Right forelimb (tissue), 1 donor: ENCODE measurements around the gene SGTB.
"Not testable (repeated sequence)": the region's sequence is repeated elsewhere in the genome, so short reads cannot be mapped to it uniquely, and the experiment has no call there.

ENCODE experiments used
- DNase-seq: peaks from one replicate; pipeline ENCODE4 v3.0.0-alpha.2; 2018

SGTB gene

DNA sequence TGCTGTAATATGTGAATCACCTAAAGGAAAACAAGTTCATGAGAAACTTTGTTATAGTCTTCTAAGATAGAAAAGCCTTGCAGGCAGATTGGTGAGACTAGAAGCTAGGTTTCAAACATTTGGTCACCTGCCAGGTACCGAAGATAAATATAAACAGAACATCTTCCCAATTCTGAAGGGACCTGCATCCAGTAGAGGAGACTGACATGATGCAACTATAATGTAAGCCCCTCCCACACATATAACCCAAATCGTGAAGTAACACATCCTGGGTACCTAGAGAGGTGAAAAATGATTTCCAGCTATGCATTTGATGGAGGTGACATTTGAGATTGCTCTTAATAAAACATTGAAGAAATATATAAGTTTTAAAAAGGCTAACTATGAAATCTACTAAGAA, 67.2 kb downstream of the SGTB start:
- DNase-seq = no peak

DNA sequence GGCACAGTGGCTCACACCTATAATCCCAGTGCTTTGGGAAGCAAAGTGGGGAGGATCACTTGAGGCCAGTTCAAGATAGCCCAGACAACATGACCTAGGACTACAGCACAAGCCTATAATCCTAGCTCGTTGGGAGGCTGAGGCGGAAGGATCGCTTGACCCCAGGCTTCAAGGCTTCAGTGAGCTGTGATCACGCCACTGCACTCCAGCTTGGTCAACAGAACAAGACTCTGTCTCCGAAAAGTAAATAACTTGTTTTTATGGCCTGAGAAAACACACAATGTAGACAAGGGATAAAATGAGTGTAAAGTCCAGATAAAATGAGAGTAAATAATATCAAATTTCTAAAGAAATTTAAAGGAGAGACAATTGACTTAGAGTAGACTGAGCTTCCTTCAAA, 70.8 kb downstream of the SGTB start:
- DNase-seq = no peak

DNA sequence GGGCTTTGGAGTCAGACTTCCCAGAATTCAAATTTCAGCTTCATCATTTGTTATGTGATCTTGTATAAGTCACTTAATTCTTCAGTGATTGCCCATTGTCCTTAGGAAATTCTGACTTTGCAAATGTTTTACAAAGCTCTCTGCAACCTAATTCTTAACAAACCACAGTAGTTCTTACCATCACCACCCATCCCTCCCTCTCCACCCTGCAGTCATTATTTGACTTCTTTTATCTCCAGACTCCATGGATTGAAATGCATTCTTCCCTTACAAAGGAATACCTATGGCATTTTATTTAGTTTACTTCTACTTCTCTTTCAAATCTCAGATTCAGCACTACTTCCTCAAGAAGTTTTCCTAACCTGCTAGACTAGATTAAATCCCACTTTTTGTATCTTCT, 74.0 kb downstream of the SGTB start:
- no peak for DNase-seq

DNA sequence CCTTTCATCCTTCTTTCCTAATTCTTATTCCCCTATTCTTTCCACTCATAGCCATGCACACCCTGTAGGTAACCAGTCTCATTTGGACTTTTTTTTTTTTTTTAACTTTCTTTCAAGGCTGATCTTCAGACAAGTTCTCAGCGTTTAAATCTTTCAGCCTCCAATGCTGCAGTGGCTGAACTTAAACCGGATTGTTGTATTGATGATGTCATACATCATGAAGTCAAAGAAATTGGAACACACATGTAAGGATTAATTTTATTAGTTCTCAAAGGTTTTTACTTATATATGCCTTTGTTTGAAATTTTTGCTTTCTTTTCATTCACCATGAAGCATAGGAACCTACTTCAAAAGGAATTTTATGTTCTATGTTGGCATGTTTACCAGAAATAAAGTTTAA, 75.0 kb downstream of the SGTB start:
- DNase-seq = no peak

DNA sequence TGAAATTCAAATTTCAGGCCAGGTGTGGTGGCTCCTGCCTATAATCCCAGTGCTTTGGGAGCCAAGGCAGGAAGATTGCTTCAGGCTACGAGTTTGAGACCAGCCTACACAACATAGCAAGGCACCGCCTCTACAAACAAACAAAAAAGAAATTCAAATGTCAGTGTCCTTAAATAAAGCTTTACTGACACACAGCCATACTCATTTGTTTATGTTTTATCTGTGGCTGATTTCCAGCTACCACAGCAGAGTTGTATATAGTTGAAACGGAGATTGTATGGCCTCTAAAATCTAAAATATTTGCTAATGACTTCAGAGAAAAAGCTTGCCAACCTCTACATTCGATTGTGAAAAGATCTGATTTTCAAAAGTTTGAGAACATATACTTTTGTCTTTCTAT, 81.7 kb downstream of the SGTB start:
- no peak for DNase-seq

GRCh38 chr5:65630981-65631380, 90.9 kb downstream of the SGTB start:
- DNase-seq = no peak

DNA sequence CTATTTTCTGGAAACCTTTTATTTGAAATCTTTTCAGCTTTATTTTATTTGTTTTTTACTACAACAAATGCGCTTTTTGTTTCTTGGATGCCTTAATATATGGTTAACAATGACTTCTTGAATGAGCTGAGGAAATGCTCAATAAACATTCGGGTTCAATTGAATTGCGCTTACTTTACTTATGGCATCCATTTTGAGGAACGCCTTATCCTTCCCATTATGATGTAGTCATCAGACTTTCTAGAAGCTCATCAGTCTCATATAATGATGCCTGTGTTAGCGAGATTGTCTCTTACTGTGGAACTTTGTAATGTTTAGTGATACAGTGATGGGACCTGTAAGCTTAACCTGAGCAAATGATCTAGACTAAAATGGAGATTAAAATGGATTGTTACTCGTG, 96.2 kb downstream of the SGTB start:
- DNase-seq = no peak

- peak; percentile 90 for DNase-seq
These were observed 97.0 kb downstream of the SGTB start, which contains the start of the genes SHLD3 and TRAPPC13 for GRCh38 chr5:65624571-65625555. Gene SHLD3, plus strand, starts transcription at chr5:65625027. Its CDS starts 4,561 bp downstream, at chr5:65629588. Gene TRAPPC13, plus strand, starts transcription at chr5:65625027. Its CDS starts 34 bp downstream, at chr5:65625061.

DNA sequence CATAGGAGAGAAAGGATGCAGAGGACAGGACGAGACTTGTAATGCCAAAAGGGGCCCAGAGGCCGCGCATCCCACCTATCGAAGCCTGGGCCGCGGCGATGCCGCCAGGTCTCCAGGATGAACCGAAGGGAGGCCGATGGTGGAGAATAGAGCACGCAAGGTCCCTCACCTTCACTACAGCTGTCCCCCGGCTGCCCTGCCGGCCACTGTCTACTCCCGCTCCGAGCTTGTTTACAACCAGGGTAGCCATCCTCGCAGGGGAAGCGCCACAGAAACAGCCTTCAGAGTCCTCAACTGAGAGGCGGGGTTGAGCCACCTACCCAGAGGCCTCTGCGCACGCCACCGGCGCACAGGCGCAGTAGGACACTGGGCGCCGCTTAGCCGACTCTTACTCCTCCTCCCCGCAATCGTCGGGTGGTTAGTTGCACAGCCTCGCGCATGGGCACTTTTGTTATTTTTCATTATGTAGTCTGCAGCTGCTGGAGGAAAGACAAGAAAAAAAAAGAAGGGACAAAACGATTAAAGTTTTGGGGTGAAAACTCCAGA, 97.8 kb downstream of the SGTB start, which contains the start of gene TRIM23:
Gene TRIM23 (minus strand): TSS at position 309 of the 546 bp plus-strand sequence. CDS start 59 bp downstream, at position 250.
- peak; percentile 92 for DNase-seq

- no peak for DNase-seq
These were observed 98.4 kb downstream of the SGTB start for GRCh38 chr5:65623482-65623881.

DNA sequence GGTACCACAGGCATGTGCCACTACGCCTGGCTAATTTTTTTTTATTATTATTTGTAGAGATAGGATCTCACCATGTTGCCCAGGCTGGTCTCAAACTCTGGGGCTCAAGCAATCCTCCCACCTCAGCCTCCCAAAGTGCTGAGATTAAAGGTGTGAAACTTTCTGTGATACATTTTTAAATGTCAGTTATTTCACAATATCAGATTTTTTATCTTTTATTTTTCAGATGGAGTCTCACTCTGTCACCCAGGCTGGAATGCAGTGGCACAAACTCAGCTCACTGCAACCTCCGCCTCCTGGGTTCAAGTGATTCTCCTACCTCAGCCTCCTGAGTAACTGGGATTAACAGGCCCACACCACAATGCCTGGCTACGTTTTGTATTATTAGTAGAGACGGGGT, 99.9 kb downstream of the SGTB start:
- DNase-seq = not testable (repeated sequence)

DNA sequence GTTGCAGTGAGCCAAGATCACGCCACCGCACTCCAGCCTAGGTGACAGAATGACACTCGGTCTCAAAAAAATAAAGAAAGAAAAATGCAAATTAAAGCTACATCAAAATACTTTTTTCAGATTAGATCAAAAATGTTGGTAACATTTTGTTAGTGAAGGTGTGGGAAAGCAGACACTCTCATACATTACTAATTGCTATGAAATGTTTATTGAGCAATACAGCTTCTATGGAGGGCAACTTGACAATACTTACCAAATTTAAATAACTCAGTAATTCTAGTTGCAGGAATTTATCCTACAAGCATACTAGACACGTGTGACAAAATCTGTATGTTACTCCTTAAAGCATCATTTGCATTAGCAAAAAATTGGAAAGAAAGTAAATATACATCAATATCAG, 101.9 kb downstream of the SGTB start:
- no peak for DNase-seq
